ENCODE measurements around the gene HDDC2. TPM values are rescaled to one million over a fixed set of nuclear protein-coding genes. Genes with fewer than 3 reads are reported as not detected.

Gene HDDC2
- total and polyA plus RNA-seq, 9 of the 15 experiments (the other 6 are each of a cell fraction or from before 2014, with no cell fraction given) = 194 to 632 (median 294) TPM

GRCh38 chr6:125332664-125333063 is 30.9 kb upstream of the HDDC2 start:
- TF ChIP-seq C11orf30 (IDR thresholded peaks at IDR 0.05; ENCODE audit: low read depth) (peak; percentile 72), MAFK (IDR thresholded peaks at IDR 0.05; ENCODE audit: low read length) (peak; percentile 58; the same call in 1 of the 2 replicates), KLF13 (tag; IDR thresholded peaks at IDR 0.05; ENCODE audit: borderline replicate concordance, low read depth) (no peak), MAFG (tag; conservative IDR thresholded peaks at IDR 0.05) (peak; percentile 60), ZNF316 (IDR thresholded peaks at IDR 0.05) (peak; percentile 90), ATF6 (CRISPR knock-in tag; IDR thresholded peaks at IDR 0.05) (no peak), MAFF (IDR thresholded peaks at IDR 0.05; ENCODE audit: low read length) (peak; percentile 59)
- intact Hi-C loops (cut with micrococcal nuclease) = no loop called here
- Histone ChIP-seq H3K79me2 (ENCODE audit: control insufficient read depth, insufficient read depth, low read length) (no peaks in the 10 kb centered on the region), H3K9ac (ENCODE audit: insufficient read depth in 1 of 2, low read depth in 2 of 2, low read length in 2 of 2) (no peak overlapping the region), H3K27me3 (ENCODE audit: control insufficient read depth in 2 of 2, insufficient read depth in 2 of 2, low read length in 2 of 2) (peaks cover 0 to 4% of the 10 kb centered on the region in 2 experiments; a peak in 3 of 5 replicates), H3K27ac (ENCODE audit: extremely low read depth, low read depth, low read length) (no peak overlapping the region), H3K9me1 (ENCODE audit: control insufficient read depth, insufficient read depth, low read length) (no peaks in the 10 kb centered on the region), H3K4me3 (no peak overlapping the region), H3K4me2 (ENCODE audit: insufficient read depth, low read length) (no peak overlapping the region), H2AFZ (ENCODE audit: low read depth, low read length) (no peak overlapping the region), H3K36me3 (ENCODE audit: control insufficient read depth, insufficient read depth, low read length) (no peaks in the 10 kb centered on the region), H3K4me1 (replicated peaks in 1 of 2; ENCODE audit: control insufficient read depth in 2 of 2, insufficient read depth in 2 of 2, low read length in 2 of 2) (no peaks in the 10 kb centered on the region), H3K9me3 (replicated peaks; ENCODE audit: control insufficient read depth, insufficient read depth, low read depth, low read length) (no peaks in the 10 kb centered on the region; the same call in 1 of the 2 replicates), H4K20me1 (replicated peaks; ENCODE audit: control insufficient read depth, insufficient read depth, low read length) (no peaks in the 10 kb centered on the region)
- 0% methylated on average over 1 of the region's 1 CpG for WGBS (ENCODE audit: insufficient coverage, low coverage, missing lambda C conversion rate)
- in situ Hi-C loops (cut with MboI) = no loop called here
- DNase-seq (ENCODE audit: extremely low read depth in 1 of 4, low spot score in 3 of 4) (no peak), ATAC-seq (no peak), FAIRE-seq (no peak)
- ChIA-PET POLR2A (no interaction called here), CTCF (ENCODE audit: low intra/inter-chr PET ratio) (no interaction called here)
- BruUV-seq (replicated peaks) = no TSS peak
